HG03060 (cell line): ENCODE results near the gene SS18L1.

ENCODE experiments used
- ATAC-seq: cut with Tn5 transposase; IDR thresholded peaks from one replicate; pipeline ENCODE4 v1.9.1; 2021; ENCODE audit warnings: low read depth, moderate number of reproducible peaks; ENCODE audit not compliant: unreplicated experiment

The SS18L1 gene

GRCh38 chr20:62151835-62152364, 8.3 kb downstream of the SS18L1 start:
- no peak for ATAC-seq

GRCh38 chr20:62155428-62156253, 12.1 kb downstream of the SS18L1 start:
- ATAC-seq = no peak

GRCh38 chr20:62156254-62156556, 12.6 kb downstream of the SS18L1 start:
- ATAC-seq = no peak

GRCh38 chr20:62156592-62157386, 13.2 kb downstream of the SS18L1 start:
- no peak for ATAC-seq

- ATAC-seq = no peak
Observed at GRCh38 chr20:62157387-62158087, 14.0 kb downstream of the SS18L1 start.

- no peak for ATAC-seq
Observed at GRCh38 chr20:62158088-62158400, 14.5 kb downstream of the SS18L1 start.

- no peak for ATAC-seq
Observed at GRCh38 chr20:62158541-62158940, 15.0 kb downstream of the SS18L1 start.

GRCh38 chr20:62159052-62159451, 15.5 kb downstream of the SS18L1 start:
- no peak for ATAC-seq

- ATAC-seq = no peak
Observed at GRCh38 chr20:62159839-62160238, 16.3 kb downstream of the SS18L1 start.

GRCh38 chr20:62160253-62160652, 16.7 kb downstream of the SS18L1 start:
- no peak for ATAC-seq

GRCh38 chr20:62160876-62161275, 17.3 kb downstream of the SS18L1 start:
- ATAC-seq = no peak

GRCh38 chr20:62161347-62161746, 17.8 kb downstream of the SS18L1 start:
- ATAC-seq = no peak

GRCh38 chr20:62162765-62163484, 19.4 kb downstream of the SS18L1 start:
- no peak for ATAC-seq

- ATAC-seq = no peak
Observed at GRCh38 chr20:62163485-62163865, 19.9 kb downstream of the SS18L1 start.

- no peak for ATAC-seq
Observed at GRCh38 chr20:62163986-62164762, 20.6 kb downstream of the SS18L1 start.

GRCh38 chr20:62164879-62165761, 21.6 kb downstream of the SS18L1 start:
- ATAC-seq = no peak

GRCh38 chr20:62165762-62166399, 22.3 kb downstream of the SS18L1 start:
- ATAC-seq = no peak

GRCh38 chr20:62167474-62167873, 23.9 kb downstream of the SS18L1 start:
- no peak for ATAC-seq
